ENCODE measurements around the gene OR1A2. TPM values are rescaled to one million over a fixed set of nuclear protein-coding genes. Genes with fewer than 3 reads are reported as not detected.
"Not testable (repeated sequence)": the region's sequence is repeated elsewhere in the genome, so short reads cannot be mapped to it uniquely, and the experiment has no call there.

The OR1A2 gene
- not detected for polyA plus RNA-seq

DNA sequence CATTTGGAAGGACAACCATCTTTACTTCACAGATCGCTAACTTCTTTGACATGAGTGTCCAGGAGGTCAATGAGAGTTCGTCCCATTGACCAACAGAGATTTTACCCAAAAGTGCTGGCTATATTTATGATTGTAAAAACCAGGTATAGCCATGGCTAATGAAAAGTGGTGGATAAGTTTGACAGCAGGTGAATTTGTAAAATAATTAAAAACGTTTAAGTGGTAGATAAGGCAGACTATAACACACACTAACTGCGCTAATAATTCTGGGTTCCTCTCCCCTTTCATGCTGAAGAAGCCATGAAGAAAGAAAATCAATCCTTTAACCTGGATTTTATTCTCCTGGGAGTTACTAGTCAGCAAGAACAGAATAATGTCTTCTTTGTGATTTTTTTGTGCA lies at the start of gene OR1A2:
Gene OR1A2, plus strand, starts transcription at position 301 of the 400 bp plus-strand sequence. Its CDS starts 0 bp downstream, at position 301.
- H3K9me3 ChIP-seq (ENCODE audit: control insufficient read depth in 2 of 2, insufficient read depth in 1 of 2, low read depth in 1 of 2, low read length in 1 of 2), result peaks cover 0 to 4% of the 10 kb centered on the region in 2 donors
- H3K4me1 ChIP-seq (ENCODE audit: control insufficient read depth in 2 of 2, insufficient read depth in 2 of 2, low read length in 1 of 2), result no peaks in the 10 kb centered on the region
- H3K27ac ChIP-seq (ENCODE audit: low read depth in 2 of 2, low read length in 1 of 2), result no peak within 1 kb of the TSS
- H3K27me3 ChIP-seq (ENCODE audit: control insufficient read depth in 1 of 2, insufficient read depth in 2 of 2, low read length in 2 of 2), result no peaks in the 10 kb centered on the region
- 73 to 82% methylated on average over 4 of the region's 4 CpGs for WGBS, 2 donors
- H3K36me3 ChIP-seq (ENCODE audit: control insufficient read depth in 2 of 2, insufficient read depth in 2 of 2, low read length in 1 of 2), result no peaks in the 10 kb centered on the region
- H3K4me3 ChIP-seq (ENCODE audit: low read depth in 1 of 2, low read length in 2 of 2), result no peak within 1 kb of the TSS

GRCh38 chr17:3157218-3157617 lies 40.1 kb upstream of the OR1A2 start:
- Histone ChIP-seq H3K4me3 (ENCODE audit: low read depth in 1 of 2, low read length in 2 of 2) (no peak overlapping the region), H3K4me1 (ENCODE audit: control insufficient read depth in 2 of 2, insufficient read depth in 2 of 2, low read length in 1 of 2) (no peaks in the 10 kb centered on the region), H3K27me3 (ENCODE audit: control insufficient read depth in 1 of 2, insufficient read depth in 2 of 2, low read length in 2 of 2) (peaks cover 3% of the 10 kb centered on the region in 2 donors), H3K36me3 (ENCODE audit: control insufficient read depth in 2 of 2, insufficient read depth in 2 of 2, low read length in 1 of 2) (no peaks in the 10 kb centered on the region), H3K27ac (ENCODE audit: low read depth in 2 of 2, low read length in 1 of 2) (no peak overlapping the region), H3K9me3 (ENCODE audit: control insufficient read depth in 2 of 2, insufficient read depth in 1 of 2, low read depth in 1 of 2, low read length in 1 of 2) (no peaks in the 10 kb centered on the region)
- 77 to 78% methylated on average over 1 of the region's 1 CpG for WGBS, 2 donors

GRCh38 chr17:3167574-3167973 lies 29.7 kb upstream of the OR1A2 start:
- H3K36me3 ChIP-seq (ENCODE audit: control insufficient read depth in 2 of 2, insufficient read depth in 2 of 2, low read length in 1 of 2), result no peaks in the 10 kb centered on the region
- H3K27ac ChIP-seq (ENCODE audit: low read depth in 2 of 2, low read length in 1 of 2), result no peak overlapping the region
- H3K4me1 ChIP-seq (ENCODE audit: control insufficient read depth in 2 of 2, insufficient read depth in 2 of 2, low read length in 1 of 2), result no peaks in the 10 kb centered on the region
- no peak overlapping the region for H3K4me3 ChIP-seq (ENCODE audit: low read depth in 1 of 2, low read length in 2 of 2)
- 48 to 69% methylated on average over 5 of the region's 5 CpGs for WGBS, 2 donors
- H3K27me3 ChIP-seq (ENCODE audit: control insufficient read depth in 1 of 2, insufficient read depth in 2 of 2, low read length in 2 of 2), result no peaks in the 10 kb centered on the region
- H3K9me3 ChIP-seq (ENCODE audit: control insufficient read depth in 2 of 2, insufficient read depth in 1 of 2, low read depth in 1 of 2, low read length in 1 of 2), result peaks cover 0 to 7% of the 10 kb centered on the region in 2 donors

DNA sequence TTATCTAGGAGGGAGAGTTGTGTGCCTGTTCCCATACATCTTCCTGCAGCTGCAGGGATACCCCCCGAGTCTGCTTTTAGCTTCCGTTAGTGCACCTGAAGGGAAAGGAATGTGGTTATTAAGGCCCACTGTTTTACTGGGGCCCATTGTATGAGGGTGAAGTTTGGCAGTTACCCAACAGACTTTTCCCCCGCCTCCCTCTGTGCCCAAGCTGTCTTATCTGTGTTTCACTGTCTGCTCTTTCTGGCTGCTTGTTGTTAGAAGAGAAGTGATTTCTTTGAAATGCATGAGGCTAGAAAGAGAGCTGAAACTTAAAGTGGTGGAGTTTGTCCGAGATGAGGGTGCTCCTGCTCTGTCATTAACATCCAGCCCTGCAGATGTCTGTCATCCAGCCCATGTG lies 7.4 kb upstream of the OR1A2 start:
- 29 to 53% methylated on average over 4 of the region's 4 CpGs for WGBS, 2 donors
- H3K27ac ChIP-seq (ENCODE audit: low read depth in 2 of 2, low read length in 1 of 2), result no peak overlapping the region
- no peaks in the 10 kb centered on the region for H3K36me3 ChIP-seq (ENCODE audit: control insufficient read depth in 2 of 2, insufficient read depth in 2 of 2, low read length in 1 of 2)
- H3K9me3 ChIP-seq (ENCODE audit: control insufficient read depth in 2 of 2, insufficient read depth in 1 of 2, low read depth in 1 of 2, low read length in 1 of 2), result no peaks in the 10 kb centered on the region
- H3K27me3 ChIP-seq (ENCODE audit: control insufficient read depth in 1 of 2, insufficient read depth in 2 of 2, low read length in 2 of 2), result no peaks in the 10 kb centered on the region
- H3K4me3 ChIP-seq (ENCODE audit: low read depth in 1 of 2, low read length in 2 of 2), result no peak overlapping the region
- no peaks in the 10 kb centered on the region for H3K4me1 ChIP-seq (ENCODE audit: control insufficient read depth in 2 of 2, insufficient read depth in 2 of 2, low read length in 1 of 2)

DNA sequence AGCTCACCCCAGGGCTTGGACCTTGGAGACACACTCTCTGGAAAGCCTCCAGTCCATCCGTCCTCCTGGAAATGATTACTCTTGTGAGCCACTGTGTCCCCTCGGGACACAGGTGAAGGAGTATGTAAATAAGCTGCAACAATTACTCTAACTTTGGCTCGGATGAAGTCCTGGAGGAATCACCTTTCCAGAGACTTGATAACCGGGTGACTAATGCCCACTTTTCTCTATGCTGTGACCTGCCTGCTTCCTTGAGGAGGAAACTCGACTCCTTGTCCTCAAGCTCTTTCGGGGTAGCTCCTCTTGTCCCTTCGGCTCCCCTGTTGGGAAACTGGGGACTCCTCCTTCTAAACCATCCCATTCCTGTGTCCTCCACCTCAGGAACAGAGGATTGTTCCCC lies 10.0 kb downstream of the OR1A2 start, which contains the start of gene OR1A1:
Gene OR1A1, plus strand, starts transcription at position 301 of the 400 bp plus-strand sequence. CDS start 7,954 bp downstream, outside the sequence.
- Histone ChIP-seq H3K4me1 (ENCODE audit: control insufficient read depth in 2 of 2, insufficient read depth in 2 of 2, low read length in 1 of 2) (no peaks in the 10 kb centered on the region), H3K4me3 (ENCODE audit: low read depth in 1 of 2, low read length in 2 of 2) (no peak within 1 kb of the TSS), H3K9me3 (ENCODE audit: control insufficient read depth in 2 of 2, insufficient read depth in 1 of 2, low read depth in 1 of 2, low read length in 1 of 2) (peaks cover 0 to under 1% of the 10 kb centered on the region in 2 donors), H3K27ac (ENCODE audit: low read depth in 2 of 2, low read length in 1 of 2) (no peak within 1 kb of the TSS), H3K36me3 (ENCODE audit: control insufficient read depth in 2 of 2, insufficient read depth in 2 of 2, low read length in 1 of 2) (no peaks in the 10 kb centered on the region), H3K27me3 (ENCODE audit: control insufficient read depth in 1 of 2, insufficient read depth in 2 of 2, low read length in 2 of 2) (no peaks in the 10 kb centered on the region)
- WGBS, 2 donors, result 53 to 57% methylated on average over 7 of the region's 7 CpGs

DNA sequence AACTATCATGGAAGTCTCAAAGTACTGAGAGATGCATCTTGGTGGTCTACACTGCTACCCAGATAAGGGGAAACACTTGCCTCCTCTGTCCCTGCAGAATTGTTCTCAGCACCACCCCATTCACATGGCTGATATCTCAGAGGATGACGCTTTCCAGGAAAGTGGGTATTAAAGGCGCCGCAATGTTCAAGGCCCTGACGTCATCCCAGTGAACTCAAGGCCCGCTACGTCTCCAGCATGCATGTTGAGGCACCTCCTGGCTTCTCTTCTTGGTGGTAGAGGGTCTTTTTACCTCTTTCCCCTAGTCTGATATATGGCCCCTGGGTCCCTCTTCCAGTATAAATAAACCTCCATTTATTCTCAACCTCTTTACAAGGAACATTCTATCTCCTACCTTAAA lies 11.2 kb downstream of the OR1A2 start:
- Histone ChIP-seq H3K27ac (ENCODE audit: low read depth in 2 of 2, low read length in 1 of 2) (no peak overlapping the region), H3K36me3 (ENCODE audit: control insufficient read depth in 2 of 2, insufficient read depth in 2 of 2, low read length in 1 of 2) (no peaks in the 10 kb centered on the region), H3K4me1 (ENCODE audit: control insufficient read depth in 2 of 2, insufficient read depth in 2 of 2, low read length in 1 of 2) (no peaks in the 10 kb centered on the region), H3K4me3 (ENCODE audit: low read depth in 1 of 2, low read length in 2 of 2) (no peak overlapping the region), H3K9me3 (ENCODE audit: control insufficient read depth in 2 of 2, insufficient read depth in 1 of 2, low read depth in 1 of 2, low read length in 1 of 2) (no peaks in the 10 kb centered on the region), H3K27me3 (ENCODE audit: control insufficient read depth in 1 of 2, insufficient read depth in 2 of 2, low read length in 2 of 2) (no peaks in the 10 kb centered on the region)
- 88 to 93% methylated on average over 6 of the region's 6 CpGs for WGBS, 2 donors

DNA sequence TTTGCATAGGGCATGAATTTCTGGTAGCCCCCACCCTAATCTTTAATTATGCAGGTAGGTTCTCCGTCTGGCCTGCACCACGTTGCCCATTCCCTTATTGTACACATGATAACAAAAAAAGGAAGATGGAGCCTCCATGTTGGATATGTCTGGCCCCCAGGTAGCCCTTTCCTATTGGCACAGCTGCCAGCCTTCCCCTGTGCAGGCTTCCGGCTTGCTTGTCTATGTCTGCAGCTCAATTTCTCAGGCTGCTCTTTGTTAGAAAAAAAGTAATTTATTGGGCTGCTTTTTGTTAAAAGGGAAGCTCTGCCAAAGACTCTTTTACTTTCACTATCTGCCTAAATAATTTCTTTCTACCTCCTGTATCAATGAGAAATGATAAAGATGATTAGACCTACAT lies 15.7 kb downstream of the OR1A2 start:
- Histone ChIP-seq H3K27ac (ENCODE audit: low read depth in 2 of 2, low read length in 1 of 2) (no peak overlapping the region), H3K27me3 (ENCODE audit: control insufficient read depth in 1 of 2, insufficient read depth in 2 of 2, low read length in 2 of 2) (peaks cover 3% of the 10 kb centered on the region in 2 donors), H3K36me3 (ENCODE audit: control insufficient read depth in 2 of 2, insufficient read depth in 2 of 2, low read length in 1 of 2) (no peaks in the 10 kb centered on the region), H3K9me3 (ENCODE audit: control insufficient read depth in 2 of 2, insufficient read depth in 1 of 2, low read depth in 1 of 2, low read length in 1 of 2) (peaks cover 0 to 6% of the 10 kb centered on the region in 2 donors), H3K4me1 (ENCODE audit: control insufficient read depth in 2 of 2, insufficient read depth in 2 of 2, low read length in 1 of 2) (no peaks in the 10 kb centered on the region), H3K4me3 (ENCODE audit: low read depth in 1 of 2, low read length in 2 of 2) (no peak overlapping the region)
- WGBS, 2 donors, result 71 to 84% methylated on average over 3 of the region's 3 CpGs

DNA sequence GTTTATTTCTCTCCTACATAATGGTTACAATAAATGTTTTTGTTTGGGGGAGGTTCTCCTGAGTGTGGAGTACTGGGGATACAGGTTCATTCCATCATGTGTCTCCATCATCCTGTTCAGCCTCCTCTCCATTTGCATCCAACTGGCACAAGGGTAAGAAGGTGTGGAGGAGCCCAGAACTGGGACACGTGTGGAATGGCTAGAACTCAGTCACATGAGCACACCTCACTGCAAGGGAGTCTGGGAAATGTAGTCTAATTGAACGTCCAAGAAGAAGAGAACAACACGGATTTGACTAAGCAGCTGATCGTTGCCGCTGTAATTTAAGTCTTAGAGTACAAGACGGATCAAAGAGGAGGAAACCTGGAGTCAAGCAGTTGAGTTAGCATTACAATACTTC lies 16.3 kb downstream of the OR1A2 start:
- no peaks in the 10 kb centered on the region for H3K36me3 ChIP-seq (ENCODE audit: control insufficient read depth in 2 of 2, insufficient read depth in 2 of 2, low read length in 1 of 2)
- no peaks in the 10 kb centered on the region for H3K4me1 ChIP-seq (ENCODE audit: control insufficient read depth in 2 of 2, insufficient read depth in 2 of 2, low read length in 1 of 2)
- WGBS, 2 donors, result 54 to 59% methylated on average over 6 of the region's 6 CpGs
- no peak overlapping the region for H3K27ac ChIP-seq (ENCODE audit: low read depth in 2 of 2, low read length in 1 of 2)
- peaks cover 3% of the 10 kb centered on the region in 2 donors for H3K27me3 ChIP-seq (ENCODE audit: control insufficient read depth in 1 of 2, insufficient read depth in 2 of 2, low read length in 2 of 2)
- H3K9me3 ChIP-seq (ENCODE audit: control insufficient read depth in 2 of 2, insufficient read depth in 1 of 2, low read depth in 1 of 2, low read length in 1 of 2), result peaks cover 0 to 6% of the 10 kb centered on the region in 2 donors
- no peak overlapping the region for H3K4me3 ChIP-seq (ENCODE audit: low read depth in 1 of 2, low read length in 2 of 2)

- H3K36me3 ChIP-seq (ENCODE audit: control insufficient read depth in 2 of 2, insufficient read depth in 2 of 2, low read length in 1 of 2); H3K9me3 ChIP-seq (ENCODE audit: control insufficient read depth in 2 of 2, insufficient read depth in 1 of 2, low read depth in 1 of 2, low read length in 1 of 2); H3K27me3 ChIP-seq (ENCODE audit: control insufficient read depth in 1 of 2, insufficient read depth in 2 of 2, low read length in 2 of 2); H3K4me3 ChIP-seq (ENCODE audit: low read depth in 1 of 2, low read length in 2 of 2); H3K4me1 ChIP-seq (ENCODE audit: control insufficient read depth in 2 of 2, insufficient read depth in 2 of 2, low read length in 1 of 2); H3K27ac ChIP-seq (ENCODE audit: low read depth in 2 of 2, low read length in 1 of 2): not testable (repeated sequence)
- WGBS, 2 donors, result 53 to 61% methylated on average over 3 of the region's 3 CpGs
Observed at GRCh38 chr17:3219978-3220377, 22.7 kb downstream of the OR1A2 start.

DNA sequence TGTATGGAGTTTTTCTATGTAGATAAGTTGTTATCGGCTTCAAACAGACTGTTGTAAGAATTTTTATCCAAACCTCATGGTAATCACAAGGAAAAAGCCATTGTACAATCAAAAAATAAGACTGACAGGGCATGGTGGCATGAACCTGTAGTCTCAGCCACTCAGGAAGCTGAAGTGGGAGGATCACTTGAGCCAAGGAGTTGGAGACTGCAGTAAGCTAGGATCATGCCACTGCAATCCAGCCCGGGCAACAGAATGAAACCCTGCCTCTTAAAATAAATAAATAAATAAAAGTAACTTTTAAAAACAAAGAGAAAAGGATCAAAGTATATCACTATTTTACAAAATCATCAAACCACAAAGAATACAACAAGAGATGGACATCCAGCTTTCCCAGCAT lies 24.5 kb downstream of the OR1A2 start:
- WGBS, 2 donors, result 91% methylated on average over 2 of the region's 2 CpGs
- no peaks in the 10 kb centered on the region for H3K36me3 ChIP-seq (ENCODE audit: control insufficient read depth in 2 of 2, insufficient read depth in 2 of 2, low read length in 1 of 2)
- no peaks in the 10 kb centered on the region for H3K27me3 ChIP-seq (ENCODE audit: control insufficient read depth in 1 of 2, insufficient read depth in 2 of 2, low read length in 2 of 2)
- no peaks in the 10 kb centered on the region for H3K4me1 ChIP-seq (ENCODE audit: control insufficient read depth in 2 of 2, insufficient read depth in 2 of 2, low read length in 1 of 2)
- no peaks in the 10 kb centered on the region for H3K9me3 ChIP-seq (ENCODE audit: control insufficient read depth in 2 of 2, insufficient read depth in 1 of 2, low read depth in 1 of 2, low read length in 1 of 2)
- no peak overlapping the region for H3K4me3 ChIP-seq (ENCODE audit: low read depth in 1 of 2, low read length in 2 of 2)
- H3K27ac ChIP-seq (ENCODE audit: low read depth in 2 of 2, low read length in 1 of 2), result no peak overlapping the region
